Dendritic cell treated with granulocyte-macrophage colony-stimulating factor and Interleukin-4, amounts not matched to agents 40 ng/mL and 50 ng/mL, for 4 days (primary cell): ENCODE results near the gene MED12L.

Experiments
- H3K27ac Mint-ChIP-seq: one replicate; pipeline ENCODE4 v1.8.0; 2022; ENCODE audit warnings: mild to moderate bottlenecking, mixed read lengths
- H3K27me3 Mint-ChIP-seq: one replicate; pipeline ENCODE4 v1.8.0; 2022; ENCODE audit warnings: mild to moderate bottlenecking, mixed read lengths
- H3K36me3 Mint-ChIP-seq: one replicate; pipeline ENCODE4 v1.8.0; 2022; ENCODE audit warnings: low read depth, mixed read lengths
- H3K4me1 Mint-ChIP-seq: one replicate; pipeline ENCODE4 v1.8.0; 2022; ENCODE audit warnings: low read depth, mixed read lengths
- H3K4me3 Mint-ChIP-seq: one replicate; pipeline ENCODE4 v1.8.0; 2022; ENCODE audit warnings: mild to moderate bottlenecking, moderate library complexity, mixed read lengths
- H3K9me3 Mint-ChIP-seq: one replicate; pipeline ENCODE4 v1.8.0; 2022; ENCODE audit warnings: mixed read lengths
- intact Hi-C: fragments of 100-400 bp; cut with micrococcal nuclease; formaldehyde crosslinking; loops from one replicate; pipeline ENCODE4 v1.15.0; 2022

MED12L gene

DNA sequence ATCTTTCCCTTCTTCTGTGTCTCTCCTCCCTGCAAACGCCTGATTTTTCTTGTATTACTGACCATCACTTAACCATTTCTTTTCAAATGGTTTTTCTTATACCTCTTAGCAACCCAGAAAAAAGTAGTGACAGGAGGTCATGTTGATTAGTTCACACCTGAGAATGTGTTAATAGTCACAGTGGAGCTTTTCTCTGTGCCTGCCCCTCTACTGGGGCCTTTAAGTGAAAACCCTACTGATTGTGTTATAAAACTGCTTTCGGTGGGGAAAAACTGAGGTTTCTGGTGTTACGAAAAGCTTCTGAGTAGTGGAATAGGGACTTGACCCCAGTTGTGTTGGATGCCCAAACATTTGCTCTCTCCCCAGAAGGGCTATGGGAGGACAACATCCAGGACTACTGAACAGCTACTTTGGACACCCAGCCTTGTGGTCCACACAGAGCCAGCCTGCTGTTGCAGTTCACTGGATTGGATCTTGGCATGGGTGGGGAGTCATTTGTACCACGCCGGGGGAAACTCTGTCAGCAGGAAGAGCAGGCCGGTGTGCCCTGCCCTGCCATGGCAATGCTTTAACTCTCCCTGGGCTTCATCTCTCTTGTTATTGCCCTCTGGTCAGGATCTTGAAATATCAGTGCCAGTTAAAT is 220.8 kb downstream of the MED12L start:
- intact Hi-C loops = loop anchor here (2.0 kb wide), 1 partner anchor 15 kb away; no protein-coding TSS in a partner anchor

DNA sequence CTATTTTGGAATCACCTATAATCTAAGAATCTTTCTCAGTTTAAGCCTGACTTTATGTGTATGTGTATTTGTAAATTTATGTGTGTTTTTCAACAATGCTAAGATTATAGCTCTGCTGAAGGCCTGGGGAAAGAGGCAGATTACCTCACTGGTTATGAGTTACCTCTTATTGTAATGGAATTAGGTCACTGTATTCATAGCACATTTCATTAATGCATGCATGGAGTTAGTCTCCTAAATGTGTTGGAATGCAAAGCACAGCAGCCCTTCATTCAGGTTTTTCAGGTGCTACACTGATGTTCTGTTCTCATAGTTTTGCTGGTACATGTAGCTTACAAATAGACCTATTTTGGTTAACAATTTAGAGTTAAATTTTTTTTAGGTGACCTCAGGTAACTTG is 221.7 kb downstream of the MED12L start:
- no peak overlapping the region for H3K27ac Mint-ChIP-seq
- H3K4me3 Mint-ChIP-seq = no peak overlapping the region
- intact Hi-C loops = loop anchor here (2.0 kb wide), 1 partner anchor 14 kb away; no protein-coding TSS in a partner anchor

More for the DNA sequence above, 220.8 kb downstream of the MED12L start:
- peaks cover 28% of the 10 kb centered on the region for H3K4me1 Mint-ChIP-seq
- H3K27me3 Mint-ChIP-seq = peaks cover 2% of the 10 kb centered on the region
- H3K27ac Mint-ChIP-seq = no peak overlapping the region
- H3K36me3 Mint-ChIP-seq = no peaks in the 10 kb centered on the region
- H3K4me3 Mint-ChIP-seq = no peak overlapping the region
- H3K9me3 Mint-ChIP-seq = no peaks in the 10 kb centered on the region

DNA sequence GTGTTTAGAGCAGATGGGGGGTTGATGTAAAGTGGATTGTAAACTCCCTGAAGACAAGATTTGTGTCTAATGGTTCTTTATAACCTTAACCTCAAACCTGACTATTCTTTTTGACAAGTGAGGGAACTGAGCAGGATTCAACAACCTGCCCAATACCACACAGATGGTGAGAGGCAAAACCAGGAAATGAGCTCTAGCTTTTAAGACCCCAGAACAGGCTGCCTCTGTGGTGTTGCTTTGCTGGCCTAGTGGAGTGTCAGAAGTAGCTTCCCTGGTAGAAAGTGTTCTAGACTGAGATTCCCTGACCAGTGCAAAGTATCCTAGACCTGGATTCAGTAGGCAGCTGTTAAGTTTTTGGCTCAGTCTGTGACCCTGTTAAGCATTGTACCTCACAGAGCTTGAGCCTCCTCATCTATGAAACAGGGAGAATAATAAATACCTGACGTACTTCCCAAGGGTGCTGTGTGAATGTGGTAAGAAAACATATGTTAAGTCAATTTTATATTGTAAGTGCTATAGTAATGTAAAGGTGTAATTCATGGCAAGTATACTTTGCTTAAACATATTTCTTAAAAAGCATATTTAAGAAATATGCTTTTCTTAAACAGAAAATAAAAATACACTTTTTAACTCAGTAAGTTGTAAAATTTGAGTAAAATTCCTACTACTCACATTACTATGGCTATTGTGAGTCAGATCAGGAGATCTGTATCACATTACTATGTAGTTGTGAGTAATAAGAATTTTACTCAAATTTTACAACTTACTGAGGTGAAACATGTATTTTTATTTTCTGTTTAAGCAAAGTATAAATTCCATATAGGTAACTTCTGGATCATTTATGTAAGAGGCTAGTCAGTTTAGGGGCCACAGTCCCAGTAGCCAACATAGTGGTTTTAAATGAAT is 222.4 kb downstream of the MED12L start:
- Mint-ChIP-seq H3K36me3 (no peaks in the 10 kb centered on the region), H3K4me3 (no peak overlapping the region), H3K9me3 (no peaks in the 10 kb centered on the region), H3K27me3 (no peaks in the 10 kb centered on the region), H3K4me1 (peaks cover 13% of the 10 kb centered on the region), H3K27ac (no peak overlapping the region)
- intact Hi-C loops = loop anchor here (2.0 kb wide), 1 partner anchor 13 kb away; no protein-coding TSS in a partner anchor

More for the DNA sequence above, 221.7 kb downstream of the MED12L start:
- Mint-ChIP-seq H3K36me3 (no peaks in the 10 kb centered on the region), H3K27me3 (peaks cover 2% of the 10 kb centered on the region), H3K9me3 (no peaks in the 10 kb centered on the region), H3K4me1 (peaks cover 19% of the 10 kb centered on the region)

DNA sequence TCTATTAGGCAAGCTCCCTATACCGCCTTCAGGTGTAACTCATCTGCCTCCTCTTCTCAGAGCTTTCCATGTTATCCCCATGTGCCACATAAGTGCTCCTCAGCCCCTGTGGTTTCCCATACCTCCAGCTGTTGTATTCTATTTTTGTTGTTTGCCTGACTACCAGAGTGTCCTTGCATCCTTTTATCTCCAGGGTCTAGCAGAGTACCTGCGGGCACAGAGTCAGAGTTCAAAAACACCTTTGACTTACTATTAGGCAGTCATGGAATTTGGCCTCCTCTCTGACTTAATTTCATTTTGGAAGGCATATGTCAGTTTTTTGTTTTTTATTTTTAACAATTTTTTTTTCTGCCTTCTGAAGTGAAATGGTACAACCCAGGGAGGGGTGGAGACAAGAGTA is 224.1 kb downstream of the MED12L start:
- Mint-ChIP-seq H3K4me3 (no peak overlapping the region), H3K9me3 (no peaks in the 10 kb centered on the region), H3K27me3 (no peaks in the 10 kb centered on the region), H3K27ac (no peak overlapping the region), H3K4me1 (no peaks in the 10 kb centered on the region), H3K36me3 (no peaks in the 10 kb centered on the region)
- intact Hi-C loops = no loop called here

DNA sequence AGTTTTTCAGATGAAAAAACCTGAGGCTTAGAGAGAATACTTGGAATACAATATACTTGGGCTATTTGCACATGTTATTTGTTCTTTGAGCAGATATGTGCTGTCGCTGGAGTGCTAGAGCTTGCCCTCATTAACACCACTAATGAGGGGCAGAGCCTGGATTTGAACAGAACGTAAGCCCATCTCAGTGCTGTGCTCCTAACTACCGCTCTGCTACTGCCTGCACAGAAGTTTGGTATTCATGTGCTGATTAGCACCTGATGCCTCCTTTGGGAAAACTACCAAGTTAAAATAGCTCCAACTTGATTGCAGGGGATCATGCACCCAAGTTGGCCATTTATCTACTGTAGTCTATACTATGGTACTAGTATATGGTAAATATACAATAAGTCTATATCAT is 227.5 kb downstream of the MED12L start:
- intact Hi-C loops = loop anchor here (10.0 kb wide), 1 partner anchor 242 kb away; no protein-coding TSS in a partner anchor
- H3K36me3 Mint-ChIP-seq = no peaks in the 10 kb centered on the region
- peaks cover under 1% of the 10 kb centered on the region for H3K4me1 Mint-ChIP-seq
- no peaks in the 10 kb centered on the region for H3K9me3 Mint-ChIP-seq
- no peak overlapping the region for H3K4me3 Mint-ChIP-seq
- no peaks in the 10 kb centered on the region for H3K27me3 Mint-ChIP-seq
- no peak overlapping the region for H3K27ac Mint-ChIP-seq

DNA sequence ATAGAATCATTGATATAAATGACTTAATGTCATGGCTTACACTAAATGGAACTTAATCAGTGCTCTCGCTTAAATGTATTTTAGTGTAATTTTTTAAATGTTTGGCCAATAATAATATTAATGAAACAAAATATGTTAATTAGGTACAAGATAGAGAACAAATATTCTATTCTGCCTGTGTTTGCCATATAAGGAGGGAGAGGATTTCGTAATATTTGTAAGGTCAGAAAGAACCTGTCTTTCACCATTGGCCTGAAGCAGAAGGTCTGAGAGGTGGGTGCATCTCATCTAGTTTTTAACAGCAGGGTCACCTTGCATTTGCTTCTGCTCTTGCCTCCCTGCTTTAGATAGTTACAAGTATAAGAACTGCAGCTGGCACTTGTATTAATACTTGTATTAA is 228.7 kb downstream of the MED12L start:
- H3K27me3 Mint-ChIP-seq = no peaks in the 10 kb centered on the region

DNA sequence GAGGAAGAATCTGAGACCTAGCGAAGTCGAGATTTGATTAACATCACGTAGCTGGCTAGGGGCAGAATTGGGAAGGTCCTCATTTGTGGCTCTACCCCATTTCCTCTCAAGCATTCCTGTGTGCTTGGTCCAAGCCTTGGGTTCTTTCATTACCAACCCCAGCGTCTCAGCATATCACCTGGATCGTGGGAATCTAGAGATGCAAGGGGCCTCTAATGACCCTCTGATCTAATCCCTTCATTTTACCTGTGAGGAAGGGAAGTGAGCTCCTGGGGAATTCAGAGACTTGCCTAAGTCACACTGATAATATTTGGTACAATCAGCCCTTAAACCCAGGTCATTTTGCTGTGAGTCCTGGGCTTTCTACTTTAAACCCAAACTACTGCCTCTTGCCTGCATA is 229.1 kb downstream of the MED12L start:
- Mint-ChIP-seq H3K4me3 (no peak overlapping the region), H3K27ac (no peak overlapping the region), H3K27me3 (no peaks in the 10 kb centered on the region), H3K4me1 (peaks cover 5% of the 10 kb centered on the region), H3K36me3 (no peaks in the 10 kb centered on the region), H3K9me3 (no peaks in the 10 kb centered on the region)
- intact Hi-C loops = loop anchor here (10.0 kb wide), 1 partner anchor 240 kb away; no protein-coding TSS in a partner anchor

More for the DNA sequence above, 228.7 kb downstream of the MED12L start:
- Mint-ChIP-seq H3K36me3 (no peaks in the 10 kb centered on the region), H3K9me3 (no peaks in the 10 kb centered on the region), H3K4me1 (peaks cover 5% of the 10 kb centered on the region), H3K27ac (no peak overlapping the region), H3K4me3 (no peak overlapping the region)
- intact Hi-C loops = loop anchor here (10.0 kb wide), 1 partner anchor 241 kb away; no protein-coding TSS in a partner anchor

DNA sequence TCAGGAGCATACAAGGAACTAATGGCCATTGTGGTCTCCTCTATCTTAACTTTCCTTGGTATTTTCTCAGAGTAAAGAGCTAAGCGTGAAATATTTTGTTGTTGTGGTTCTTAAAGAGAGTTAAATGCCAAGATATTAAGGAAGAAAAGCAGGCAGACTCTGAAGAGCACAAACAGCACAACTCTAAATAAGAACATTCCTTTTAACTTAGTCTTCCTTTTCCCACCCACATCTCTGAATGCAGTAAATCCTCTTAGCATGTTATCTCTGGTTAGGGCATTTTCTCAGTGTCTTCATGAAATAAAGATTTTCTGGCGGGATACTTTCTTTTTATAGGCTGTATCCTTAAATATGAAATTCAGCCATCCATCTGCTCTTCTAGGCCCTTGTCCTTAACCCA is 229.7 kb downstream of the MED12L start:
- Mint-ChIP-seq H3K27ac (no peak overlapping the region), H3K4me3 (no peak overlapping the region)

DNA sequence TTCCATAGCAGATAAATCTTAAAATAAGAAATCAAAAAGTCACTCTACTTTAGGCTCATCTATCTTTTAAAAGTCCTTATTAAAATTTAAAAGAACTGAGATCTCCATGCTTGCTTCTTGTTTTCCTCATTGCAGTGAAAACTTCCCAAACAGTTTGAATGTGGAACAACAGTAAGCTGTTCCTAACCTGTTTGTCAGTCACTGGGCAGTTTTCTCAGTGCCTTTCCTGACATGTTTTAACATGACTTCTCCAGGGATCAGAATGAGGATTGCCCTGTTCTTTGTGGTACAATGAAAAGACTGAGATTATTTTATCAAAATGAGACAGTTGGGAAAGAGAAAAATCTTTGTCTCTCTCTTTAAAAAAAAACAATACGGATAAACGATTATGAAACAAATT is 230.4 kb downstream of the MED12L start:
- H3K4me3 Mint-ChIP-seq = no peak overlapping the region

More for the DNA sequence above, 229.7 kb downstream of the MED12L start:
- H3K36me3 Mint-ChIP-seq = no peaks in the 10 kb centered on the region
- no peaks in the 10 kb centered on the region for H3K9me3 Mint-ChIP-seq
- no peaks in the 10 kb centered on the region for H3K27me3 Mint-ChIP-seq
- intact Hi-C loops = loop anchor here (10.0 kb wide), 1 partner anchor 240 kb away; no protein-coding TSS in a partner anchor
- H3K4me1 Mint-ChIP-seq = peaks cover 5% of the 10 kb centered on the region

DNA sequence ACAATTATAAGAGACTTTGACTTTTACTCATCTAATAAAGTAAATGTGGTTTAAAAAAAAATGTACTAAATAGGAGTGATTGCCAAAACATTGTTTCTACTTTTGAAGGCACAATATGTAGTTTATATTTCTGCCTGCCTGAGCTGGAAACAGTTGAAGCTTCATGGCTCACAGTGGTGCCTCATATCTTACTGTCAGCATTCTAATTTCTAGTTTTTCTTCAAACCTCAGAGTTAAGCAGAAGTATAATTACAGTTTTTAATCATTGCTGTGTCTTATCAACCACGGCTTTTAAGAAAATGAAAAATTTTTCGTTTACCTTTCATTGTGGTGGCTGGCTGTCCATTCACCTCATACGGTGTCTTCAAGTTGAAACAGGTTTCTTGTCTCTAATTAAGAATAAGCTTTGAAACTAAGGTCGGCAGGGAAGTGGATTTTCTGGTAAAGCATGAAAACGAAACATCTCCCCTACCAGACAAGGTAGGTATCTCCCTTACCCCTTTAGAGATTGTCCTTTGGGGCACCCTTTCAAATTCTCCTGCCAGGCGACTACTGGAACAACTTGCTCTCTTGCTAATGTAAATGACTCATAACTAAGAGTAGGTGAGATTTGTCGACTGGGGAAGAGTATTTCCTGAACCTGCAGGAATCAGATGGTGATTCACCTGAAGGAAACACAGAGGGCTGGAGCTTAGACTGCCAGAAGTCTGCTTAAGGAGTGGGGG is 231.0 kb downstream of the MED12L start, which contains the start of gene GPR87:
Gene GPR87 (minus strand): TSS at position 554 of the 725 bp plus-strand sequence. CDS start 16,720 bp downstream, outside the sequence.
- no peaks in the 10 kb centered on the region for H3K9me3 Mint-ChIP-seq
- H3K27me3 Mint-ChIP-seq = no peaks in the 10 kb centered on the region
- peaks cover 16% of the 10 kb centered on the region for H3K4me1 Mint-ChIP-seq
- H3K36me3 Mint-ChIP-seq = no peaks in the 10 kb centered on the region
- no peak within 1 kb of the TSS for H3K27ac Mint-ChIP-seq
- no peak within 1 kb of the TSS for H3K4me3 Mint-ChIP-seq
- intact Hi-C loops = loop anchor here (10.0 kb wide), 1 partner anchor 238 kb away; no protein-coding TSS in a partner anchor

More for the DNA sequence above, 230.4 kb downstream of the MED12L start:
- Mint-ChIP-seq H3K4me1 (peaks cover 10% of the 10 kb centered on the region), H3K36me3 (no peaks in the 10 kb centered on the region), H3K27ac (no peak overlapping the region), H3K27me3 (no peaks in the 10 kb centered on the region), H3K9me3 (no peaks in the 10 kb centered on the region)
- intact Hi-C loops = loop anchor here (10.0 kb wide), 1 partner anchor 239 kb away; no protein-coding TSS in a partner anchor

DNA sequence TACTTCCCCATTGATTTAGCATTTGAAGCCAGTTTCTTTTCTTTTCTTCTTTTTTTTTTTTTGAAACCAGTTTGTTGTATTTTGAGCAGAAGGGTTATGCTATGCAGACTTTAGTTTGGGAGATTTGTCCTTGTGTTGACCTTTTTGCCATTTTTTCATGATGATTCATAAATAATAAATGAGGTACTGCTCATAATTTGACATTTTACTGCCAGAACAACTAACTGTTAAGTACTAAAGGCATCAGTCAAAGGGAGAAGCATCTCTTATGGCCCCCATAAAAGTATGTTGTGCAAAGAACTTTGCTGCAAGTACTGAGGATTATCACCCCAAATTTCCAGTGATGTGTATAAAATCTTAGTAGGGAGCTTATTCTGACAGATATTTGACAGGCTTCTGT is 232.8 kb downstream of the MED12L start:
- no peaks in the 10 kb centered on the region for H3K36me3 Mint-ChIP-seq
- intact Hi-C loops = loop anchor here (10.0 kb wide), 1 partner anchor 236 kb away; no protein-coding TSS in a partner anchor
- H3K27ac Mint-ChIP-seq = no peak overlapping the region
- H3K4me3 Mint-ChIP-seq = no peak overlapping the region
- peaks cover under 1% of the 10 kb centered on the region for H3K27me3 Mint-ChIP-seq
- peaks cover 34% of the 10 kb centered on the region for H3K4me1 Mint-ChIP-seq
- H3K9me3 Mint-ChIP-seq = no peaks in the 10 kb centered on the region

DNA sequence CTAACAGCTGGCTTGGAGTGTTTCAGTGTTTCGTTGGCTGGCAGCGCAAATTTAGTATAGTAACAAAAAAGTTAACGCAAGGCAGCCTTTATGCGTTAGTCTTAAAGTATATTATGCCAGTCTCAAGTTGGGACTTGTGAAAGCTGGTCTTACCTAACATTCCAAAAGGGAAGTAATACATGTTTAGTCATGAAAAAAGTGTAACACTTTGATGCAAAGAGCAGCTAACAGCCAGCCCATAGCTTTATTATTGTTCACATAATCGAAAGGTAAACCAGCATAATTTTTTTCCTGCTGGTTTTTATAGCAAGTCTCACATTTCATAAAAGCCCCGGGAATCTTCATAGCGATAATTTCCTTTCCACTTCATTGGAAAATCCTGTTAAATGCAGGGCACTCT is 233.5 kb downstream of the MED12L start:
- H3K4me3 Mint-ChIP-seq = no peak overlapping the region

DNA sequence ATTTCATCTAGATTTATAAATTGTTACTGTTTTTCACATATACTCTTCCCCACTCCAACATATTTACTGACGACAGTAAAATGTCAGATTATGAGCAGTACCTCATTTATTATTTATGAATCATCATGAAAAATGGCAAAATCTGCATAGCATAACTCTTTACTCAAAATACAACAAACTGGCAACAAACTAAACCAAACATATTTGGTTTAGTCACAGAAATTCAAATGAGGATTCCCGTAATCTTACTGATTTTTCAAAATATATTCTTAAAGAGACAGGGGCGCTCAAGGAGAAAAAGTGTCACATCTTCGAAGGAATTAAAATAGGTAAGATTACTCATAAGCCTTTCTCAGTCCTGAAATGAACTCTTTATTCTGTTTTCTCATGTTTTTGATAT is 234.2 kb downstream of the MED12L start:
- no peak overlapping the region for H3K27ac Mint-ChIP-seq
- H3K27me3 Mint-ChIP-seq = peaks cover 7% of the 10 kb centered on the region
- no peaks in the 10 kb centered on the region for H3K36me3 Mint-ChIP-seq
- intact Hi-C loops = loop anchor here (2.0 to 10.0 kb wide), 2 partner anchors 13 to 235 kb away; no protein-coding TSS in a partner anchor
- H3K9me3 Mint-ChIP-seq = no peaks in the 10 kb centered on the region
- H3K4me1 Mint-ChIP-seq = peaks cover 45% of the 10 kb centered on the region
- H3K4me3 Mint-ChIP-seq = no peak overlapping the region

More for the DNA sequence above, 233.5 kb downstream of the MED12L start:
- Mint-ChIP-seq H3K36me3 (no peaks in the 10 kb centered on the region), H3K27me3 (peaks cover 5% of the 10 kb centered on the region), H3K27ac (no peak overlapping the region), H3K4me1 (peaks cover 40% of the 10 kb centered on the region), H3K9me3 (no peaks in the 10 kb centered on the region)
- intact Hi-C loops = loop anchor here (10.0 kb wide), 1 partner anchor 236 kb away; no protein-coding TSS in a partner anchor
